Activated T-helper 1 cell treated with Interleukin-2 at 50 U/mL for 16 hours (primary cell): ENCODE measurements around the gene WNT9B.

Experiments
- DNase-seq: peaks from one replicate; pipeline ENCODE4 v3.0.0-alpha.2; 2020; ENCODE audit warnings: low read depth

The WNT9B gene

GRCh38 chr17:46884552-46884951, 33.2 kb downstream of the WNT9B start:
- DNase-seq: no peak

GRCh38 chr17:46885415-46886309, 34.3 kb downstream of the WNT9B start:
- DNase-seq: no peak

- no peak for DNase-seq
Measured at GRCh38 chr17:46886310-46886663, 34.9 kb downstream of the WNT9B start.

GRCh38 chr17:46887717-46888116, 36.3 kb downstream of the WNT9B start:
- DNase-seq: no peak

GRCh38 chr17:46888727-46889126, 37.3 kb downstream of the WNT9B start:
- DNase-seq: no peak

- DNase-seq: no peak
Measured at GRCh38 chr17:46889519-46889918, 38.1 kb downstream of the WNT9B start.

GRCh38 chr17:46889992-46890564, 38.7 kb downstream of the WNT9B start:
- DNase-seq: no peak

- no peak for DNase-seq
Measured at GRCh38 chr17:46890638-46891037, 39.3 kb downstream of the WNT9B start.

- DNase-seq: no peak
Measured at GRCh38 chr17:46892192-46892703, 40.9 kb downstream of the WNT9B start.

GRCh38 chr17:46894024-46894423, 42.6 kb downstream of the WNT9B start:
- no peak for DNase-seq

- DNase-seq: no peak
Measured at GRCh38 chr17:46894476-46895151, 43.2 kb downstream of the WNT9B start.

- no peak for DNase-seq
Measured at GRCh38 chr17:46895171-46895570, 43.8 kb downstream of the WNT9B start.

GRCh38 chr17:46896991-46897390, 45.6 kb downstream of the WNT9B start:
- no peak for DNase-seq

- no peak for DNase-seq
Measured at GRCh38 chr17:46898364-46898763, 47.0 kb downstream of the WNT9B start.

- no peak for DNase-seq
Measured at GRCh38 chr17:46898860-46899259, 47.5 kb downstream of the WNT9B start.

GRCh38 chr17:46901291-46901690, 49.9 kb downstream of the WNT9B start:
- DNase-seq: no peak

GRCh38 chr17:46903762-46904672, 52.6 kb downstream of the WNT9B start:
- DNase-seq: no peak

- DNase-seq: no peak
Measured at GRCh38 chr17:46908068-46908737, 56.8 kb downstream of the WNT9B start.

- no peak for DNase-seq
Measured at GRCh38 chr17:46910179-46910927, 59.0 kb downstream of the WNT9B start.

- no peak for DNase-seq
Measured at GRCh38 chr17:46911311-46911710, 59.9 kb downstream of the WNT9B start.

GRCh38 chr17:46915596-46915995, 64.2 kb downstream of the WNT9B start:
- no peak for DNase-seq
